NOMO-1 treated with DMSO at 0.1 percent for 48 hours (cell line): ENCODE results near the gene VOPP1.

Experiments used
- DNase-seq: peaks from one replicate; lab custom pipeline; 2025; ENCODE audit not compliant: unreplicated experiment; lab: John Stamatoyannopoulos, UW

Gene VOPP1

GRCh38 chr7:55533050-55533728 is 39.1 kb downstream of the VOPP1 start:
- DNase-seq, result peak; percentile 85

- DNase-seq, result no peak
Observed at GRCh38 chr7:55532150-55532917, 40.0 kb downstream of the VOPP1 start.

GRCh38 chr7:55531536-55531935 is 40.8 kb downstream of the VOPP1 start:
- DNase-seq, result no peak

- no peak for DNase-seq
Observed at GRCh38 chr7:55527307-55527706, 45.0 kb downstream of the VOPP1 start.

- DNase-seq, result peak; percentile 27
Observed at GRCh38 chr7:55526770-55527169, 45.5 kb downstream of the VOPP1 start.

GRCh38 chr7:55526329-55526728 is 46.0 kb downstream of the VOPP1 start:
- no peak for DNase-seq

GRCh38 chr7:55524558-55525310 is 47.6 kb downstream of the VOPP1 start:
- no peak for DNase-seq

GRCh38 chr7:55523366-55523765 is 48.9 kb downstream of the VOPP1 start:
- no peak for DNase-seq

GRCh38 chr7:55521917-55522902 is 50.1 kb downstream of the VOPP1 start:
- DNase-seq, result no peak

GRCh38 chr7:55521512-55521911 is 50.8 kb downstream of the VOPP1 start:
- DNase-seq, result no peak

- DNase-seq, result no peak
Observed at GRCh38 chr7:55520426-55521140, 51.7 kb downstream of the VOPP1 start.

GRCh38 chr7:55518836-55519235 is 53.5 kb downstream of the VOPP1 start:
- DNase-seq, result no peak

GRCh38 chr7:55517936-55518689 is 54.2 kb downstream of the VOPP1 start:
- no peak for DNase-seq

GRCh38 chr7:55517191-55517633 is 55.1 kb downstream of the VOPP1 start:
- DNase-seq, result no peak

GRCh38 chr7:55516409-55516808 is 55.9 kb downstream of the VOPP1 start:
- no peak for DNase-seq

GRCh38 chr7:55515569-55516279 is 56.6 kb downstream of the VOPP1 start:
- no peak for DNase-seq

GRCh38 chr7:55514546-55515265 is 57.6 kb downstream of the VOPP1 start:
- no peak for DNase-seq

GRCh38 chr7:55513868-55514267 is 58.4 kb downstream of the VOPP1 start:
- no peak for DNase-seq
